Measurements from ENCODE around the gene LGALS9B.
"Not testable (repeated sequence)": the region's sequence is repeated elsewhere in the genome, so short reads cannot be mapped to it uniquely, and the experiment has no call there.

The LGALS9B gene

DNA sequence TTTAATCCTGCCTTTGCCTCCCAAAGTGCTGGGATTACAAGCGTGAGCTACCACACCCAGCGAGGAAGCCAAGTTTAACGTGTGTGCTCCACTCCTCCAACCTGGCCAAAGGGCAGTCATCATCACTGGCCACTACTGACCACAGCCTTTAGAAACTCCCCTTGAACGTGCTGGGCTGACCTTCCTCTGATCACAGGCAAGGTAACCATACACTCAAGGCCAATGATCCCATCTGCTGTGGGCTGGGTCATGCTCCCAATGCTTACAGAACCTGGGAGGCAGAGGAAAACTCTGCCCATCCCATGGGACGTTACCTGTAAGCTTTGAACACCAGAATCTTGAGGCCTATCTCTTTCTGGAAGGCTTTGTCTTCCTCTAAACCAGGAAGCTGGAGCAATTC lies 51.9 kb downstream of the LGALS9B start:
- not testable (repeated sequence) for DNase-seq (ENCODE audit: low spot score)

DNA sequence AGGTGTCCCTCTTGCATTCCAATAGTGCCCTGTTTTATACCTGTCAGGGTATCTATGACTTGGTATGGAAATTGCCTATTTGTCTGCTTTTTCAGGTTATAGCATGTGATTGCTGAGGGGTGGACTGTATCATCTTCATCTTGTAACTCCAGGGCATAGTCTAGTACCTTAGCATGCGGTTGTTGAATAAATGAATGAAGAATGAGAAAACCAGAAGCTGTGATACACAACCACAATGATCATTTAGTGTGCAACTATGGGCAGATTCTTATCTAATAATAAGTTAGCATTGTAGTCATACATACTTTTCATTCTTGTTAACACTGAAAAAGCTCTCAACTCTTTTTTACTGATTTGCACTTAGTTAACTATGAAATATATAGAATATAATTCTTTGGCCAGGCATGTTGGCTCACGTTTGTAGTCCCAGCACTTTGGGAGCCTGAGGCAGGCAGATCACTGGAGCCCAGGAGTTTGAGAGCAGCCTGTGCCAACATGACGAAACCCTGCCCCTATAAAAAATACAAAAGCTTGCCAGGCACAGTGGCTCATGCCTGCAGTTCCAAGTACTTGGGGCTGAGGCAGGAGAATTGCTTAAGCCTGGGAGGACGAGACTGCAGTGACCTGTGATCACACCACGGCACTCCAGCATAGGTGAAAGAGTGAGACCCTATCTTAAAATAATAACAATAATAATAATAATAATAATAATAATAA lies 65.9 kb downstream of the LGALS9B start:
- DNase-seq (ENCODE audit: low spot score), result not testable (repeated sequence)

DNA sequence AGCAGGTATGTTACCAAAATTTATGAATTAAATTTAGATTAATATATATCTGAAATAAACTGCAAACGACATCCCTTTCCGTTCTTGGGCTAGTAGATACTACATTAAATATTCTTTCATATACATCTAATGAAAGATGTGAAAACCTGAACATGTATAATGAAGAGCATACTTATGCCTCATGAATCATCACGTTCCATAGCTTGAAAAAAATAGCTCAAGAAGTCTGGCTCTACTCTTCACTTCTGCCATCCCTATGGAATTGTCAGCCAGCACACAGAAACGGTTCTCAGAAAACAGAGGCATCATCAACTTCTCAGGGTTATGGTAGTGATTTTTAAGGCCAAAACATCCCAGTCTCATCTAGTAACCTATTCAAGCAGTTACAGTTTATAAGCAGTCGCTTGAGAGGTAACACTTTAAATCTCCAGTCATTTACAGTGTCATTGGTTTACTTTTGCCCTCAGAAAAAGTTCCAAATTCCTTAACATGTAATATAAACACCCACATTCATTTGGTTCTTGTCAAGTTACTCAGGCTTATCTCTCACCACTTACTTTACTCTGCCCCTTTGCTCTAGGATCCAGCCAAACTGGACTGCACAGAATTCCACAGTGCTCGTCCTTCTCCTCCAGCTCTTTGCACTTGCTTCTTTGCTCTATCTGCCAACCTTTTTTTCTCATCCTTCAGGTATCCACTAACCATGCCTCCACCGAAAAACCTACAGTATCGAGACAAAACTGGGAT lies 66.6 kb downstream of the LGALS9B start:
- not testable (repeated sequence) for DNase-seq (ENCODE audit: low spot score)

All from ecto neural progenitor cell (in vitro differentiated cells).